Neuronal stem cell (in vitro differentiated cells): ENCODE results near the gene QDPR.
A peak's percentile ranks its signal among the peaks of the same experiment; 100 is the strongest.

Source experiments
- DNase-seq: peaks from one replicate; pipeline ENCODE4 v3.0.0-alpha.2; 2013; ENCODE audit warnings: low spot score
- H2AFZ ChIP-seq: one replicate; pipeline ENCODE4 v1.6.1; 2013; ENCODE audit warnings: mild to moderate bottlenecking, low read length, inconsistent platforms
- H2AK5ac ChIP-seq: 2 replicates; pipeline ENCODE4 v1.6.1; 2013; ENCODE audit warnings: low read depth, mild to moderate bottlenecking, inconsistent platforms, low read length, moderate library complexity, mixed read lengths
- H2BK120ac ChIP-seq: 2 replicates; pipeline ENCODE4 v1.6.1; 2013; ENCODE audit warnings: low read depth, mild to moderate bottlenecking, inconsistent platforms, low read length, moderate library complexity, mixed read lengths
- H2BK12ac ChIP-seq: one replicate; pipeline ENCODE4 v1.6.1; 2013; ENCODE audit warnings: low read length, inconsistent platforms
- H2BK15ac ChIP-seq: 2 replicates; pipeline ENCODE4 v1.6.1; 2013; ENCODE audit warnings: mild to moderate bottlenecking, low read length, inconsistent platforms, mixed read lengths
- H2BK5ac ChIP-seq: one replicate; pipeline ENCODE4 v1.6.1; 2013; ENCODE audit warnings: inconsistent platforms, mild to moderate bottlenecking, low read length, moderate library complexity
- H3K14ac ChIP-seq: one replicate; pipeline ENCODE4 v1.6.1; 2013; ENCODE audit warnings: low read length, inconsistent platforms
- H3K18ac ChIP-seq: 2 replicates; pipeline ENCODE4 v1.6.1; 2013; ENCODE audit warnings: low read length, inconsistent platforms
- H3K23ac ChIP-seq: 2 replicates; pipeline ENCODE4 v1.6.1; 2013; ENCODE audit warnings: low read depth, mild to moderate bottlenecking, mixed read lengths, low read length, inconsistent platforms; ENCODE audit not compliant: poor library complexity
- H3K27ac ChIP-seq: replicated peaks from 3 replicates; pipeline ENCODE4 v1.5.1; 2013; ENCODE audit warnings: low read length, inconsistent platforms
- H3K27me3 ChIP-seq, 3 experiments: 2 replicates each; pipeline ENCODE4 v1.6.1; 2013; ENCODE audit warnings: low read length in 3 of 3, mild to moderate bottlenecking in 2 of 3, inconsistent platforms in 1 of 3, low read depth in 1 of 3, mixed read lengths in 1 of 3, moderate library complexity in 1 of 3; ENCODE audit not compliant: control insufficient read depth in 3 of 3, insufficient read depth in 3 of 3
- H3K36me3 ChIP-seq, 2 donors: replicated peaks in 1 of 2; 2 replicates each; pipeline ENCODE4 v1.6.1; 2013; ENCODE audit warnings: low read length in 2 of 2; ENCODE audit not compliant: control insufficient read depth in 2 of 2, insufficient read depth in 2 of 2
- H3K4ac ChIP-seq: 2 replicates; pipeline ENCODE4 v1.6.1; 2013; ENCODE audit warnings: inconsistent platforms, mild to moderate bottlenecking, low read length, moderate library complexity
- H3K4me1 ChIP-seq, 2 donors: 1 replicate in 1 of 2; 2 replicates in 1 of 2; pipeline ENCODE4 v1.6.1; 2013; ENCODE audit warnings: low read length in 2 of 2, low read depth in 1 of 2; ENCODE audit not compliant: control insufficient read depth in 2 of 2, insufficient read depth in 1 of 2
- H3K4me2 ChIP-seq: one replicate; pipeline ENCODE4 v1.6.1; 2013; ENCODE audit warnings: mild to moderate bottlenecking, low read length, inconsistent platforms; ENCODE audit not compliant: insufficient read depth, poor library complexity, severe bottlenecking
- H3K4me3 ChIP-seq, 2 donors: 2 replicates each; pipeline ENCODE4 v1.5.1; 2013; ENCODE audit warnings: low read length in 2 of 2, mild to moderate bottlenecking in 2 of 2, inconsistent platforms in 1 of 2, moderate library complexity in 1 of 2
- H3K79me1 ChIP-seq: one replicate; pipeline ENCODE4 v1.6.1; 2013; ENCODE audit warnings: low read depth, mild to moderate bottlenecking, inconsistent platforms, low read length, moderate library complexity
- H3K9ac ChIP-seq: one replicate; pipeline ENCODE4 v1.6.1; 2013; ENCODE audit warnings: mild to moderate bottlenecking, low read depth, low read length, inconsistent platforms; ENCODE audit not compliant: poor library complexity
- H3K9me3 ChIP-seq, 2 donors: replicated peaks in 1 of 2; 2 replicates each; pipeline versions ENCODE3 to v1.6.1; 2013; ENCODE audit warnings: low read length in 2 of 2, mild to moderate bottlenecking in 2 of 2, inconsistent platforms in 1 of 2, low read depth in 1 of 2, mixed read lengths in 1 of 2, moderate library complexity in 1 of 2; ENCODE audit not compliant: control insufficient read depth in 2 of 2, insufficient read depth in 1 of 2
- H4K8ac ChIP-seq: one replicate; pipeline ENCODE4 v1.6.1; 2013; ENCODE audit warnings: low read depth, mild to moderate bottlenecking, inconsistent platforms, low read length, moderate library complexity
- H4K91ac ChIP-seq: one replicate; pipeline ENCODE4 v1.6.1; 2013; ENCODE audit warnings: low read length, low read depth, mild to moderate bottlenecking, inconsistent platforms; ENCODE audit not compliant: poor library complexity
- WGBS, 2 donors: extraction: QIAGEN DNeasy Blood & Tissue Kit; methylation state at CpG; one replicate each; pipeline ENCODE4 v1.1.7; 2013; ENCODE audit warnings: missing lambda C conversion rate in 2 of 2, mixed read lengths in 1 of 2; ENCODE audit not compliant: insufficient read length in 2 of 2, insufficient replicate concordance in 1 of 2; ENCODE audit errors: extremely low coverage in 2 of 2; 5-methylcytosine and 5-hydroxymethylcytosine counted together

Gene QDPR

GRCh38 chr4:17468619-17469221, 43.2 kb downstream of the QDPR start:
- WGBS, 2 donors = no CpG with 5 or more reads among the region's 9 CpGs
- peak; percentile 47 for DNase-seq

DNA sequence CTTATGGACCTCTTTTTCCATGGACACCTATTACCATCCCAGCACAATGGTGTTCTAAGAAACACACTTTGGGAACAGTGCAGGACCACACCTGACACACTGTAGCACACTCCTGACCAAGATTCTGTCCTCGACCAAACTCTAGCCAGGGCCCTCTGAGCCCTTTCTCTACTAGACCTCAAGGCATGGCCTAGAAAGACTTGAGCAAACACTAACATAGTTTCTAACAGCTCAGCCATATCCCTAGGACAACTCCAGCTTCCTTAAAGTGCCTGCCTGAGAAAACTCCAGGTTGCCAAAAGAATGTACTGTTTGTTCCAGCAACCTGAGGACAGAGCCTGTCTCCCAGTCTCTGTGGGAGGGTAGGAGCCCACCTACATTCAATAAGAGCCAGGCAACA, 48.3 kb downstream of the QDPR start:
- no peak overlapping the region for H3K4me2 ChIP-seq
- no peak overlapping the region for H3K23ac ChIP-seq
- H3K79me1 ChIP-seq = no peaks in the 10 kb centered on the region
- H2BK120ac ChIP-seq = no peak overlapping the region
- no peaks in the 10 kb centered on the region for H3K36me3 ChIP-seq
- H3K4ac ChIP-seq = no peak overlapping the region
- no peak overlapping the region for H3K9ac ChIP-seq
- DNase-seq = no peak
- no peak overlapping the region for H4K91ac ChIP-seq
- H2BK12ac ChIP-seq = no peak overlapping the region
- H3K4me1 ChIP-seq = peaks cover 0 to 1% of the 10 kb centered on the region in 2 donors
- no peak overlapping the region for H2BK5ac ChIP-seq
- no peak overlapping the region for H3K27ac ChIP-seq
- H3K18ac ChIP-seq = no peak overlapping the region
- H2BK15ac ChIP-seq = no peak overlapping the region
- no CpG with 5 or more reads among the region's 1 CpG for WGBS, 2 donors
- no peak overlapping the region for H4K8ac ChIP-seq
- no peak overlapping the region for H3K4me3 ChIP-seq
- no peak overlapping the region for H2AFZ ChIP-seq
- H3K14ac ChIP-seq = no peak overlapping the region
- H3K9me3 ChIP-seq = no peaks in the 10 kb centered on the region
- H2AK5ac ChIP-seq = peak overlapping the region; percentile 46
- no peaks in the 10 kb centered on the region for H3K27me3 ChIP-seq

More at GRCh38 chr4:17468619-17469221, 43.2 kb downstream of the QDPR start:
- no peak overlapping the region for H2BK120ac ChIP-seq
- no peak overlapping the region for H3K4me2 ChIP-seq
- H3K4me3 ChIP-seq = no peak overlapping the region
- H2BK12ac ChIP-seq = no peak overlapping the region
- H2AFZ ChIP-seq = peak overlapping the region; percentile 54
- no peaks in the 10 kb centered on the region for H3K79me1 ChIP-seq
- H3K9ac ChIP-seq = no peak overlapping the region
- H3K36me3 ChIP-seq = no peaks in the 10 kb centered on the region
- no peak overlapping the region for H4K8ac ChIP-seq
- no peaks in the 10 kb centered on the region for H3K27me3 ChIP-seq
- H3K14ac ChIP-seq = no peak overlapping the region
- H3K18ac ChIP-seq = no peak overlapping the region
- peaks cover 0 to 1% of the 10 kb centered on the region in 2 donors for H3K4me1 ChIP-seq
- H3K9me3 ChIP-seq = no peaks in the 10 kb centered on the region
- no peak overlapping the region for H3K4ac ChIP-seq
- no peak overlapping the region for H2BK5ac ChIP-seq
- no peak overlapping the region for H3K27ac ChIP-seq
- no peak overlapping the region for H3K23ac ChIP-seq
- H2BK15ac ChIP-seq = no peak overlapping the region
- no peak overlapping the region for H4K91ac ChIP-seq
- H2AK5ac ChIP-seq = no peak overlapping the region

DNA sequence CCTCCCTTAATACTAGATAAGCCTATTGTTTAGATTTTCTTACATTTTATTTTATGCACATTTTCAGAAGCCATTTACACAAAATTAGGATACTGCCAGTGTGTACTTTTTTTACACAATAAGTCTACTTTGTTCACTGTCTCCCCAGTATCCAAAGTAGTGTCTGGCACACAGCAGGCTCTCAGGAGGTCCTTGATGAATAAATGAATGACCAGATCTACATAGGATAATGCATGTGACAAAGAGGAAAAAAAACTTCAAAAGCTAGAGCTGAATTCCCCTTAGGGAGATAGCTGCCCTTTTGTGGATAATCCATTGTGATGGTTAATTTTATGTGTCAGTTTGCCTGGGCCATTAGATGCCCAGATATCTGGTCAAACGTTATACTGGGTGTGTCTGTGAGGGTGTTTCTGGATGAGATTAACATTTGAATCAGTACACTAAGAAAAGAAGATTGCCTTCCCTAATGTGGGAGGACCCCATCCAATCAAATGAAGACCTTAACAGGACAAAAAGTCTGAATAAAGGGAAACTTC, 61.6 kb downstream of the QDPR start:
- Histone ChIP-seq H3K36me3 (no peaks in the 10 kb centered on the region), H3K4me2 (no peak overlapping the region), H3K4me3 (no peak overlapping the region), H2BK12ac (no peak overlapping the region), H3K9me3 (no peaks in the 10 kb centered on the region), H3K23ac (no peak overlapping the region), H2AFZ (no peak overlapping the region), H2BK5ac (no peak overlapping the region), H2BK120ac (no peak overlapping the region), H2AK5ac (no peak overlapping the region), H4K91ac (no peak overlapping the region), H3K4me1 (no peaks in the 10 kb centered on the region), H3K4ac (no peak overlapping the region), H3K79me1 (no peaks in the 10 kb centered on the region), H4K8ac (no peak overlapping the region), H3K9ac (no peak overlapping the region), H2BK15ac (no peak overlapping the region), H3K18ac (no peak overlapping the region), H3K27ac (no peak overlapping the region), H3K27me3 (no peaks in the 10 kb centered on the region), H3K14ac (no peak overlapping the region)
- WGBS, 2 donors = no CpG with 5 or more reads among the region's 1 CpG
- no peak for DNase-seq

DNA sequence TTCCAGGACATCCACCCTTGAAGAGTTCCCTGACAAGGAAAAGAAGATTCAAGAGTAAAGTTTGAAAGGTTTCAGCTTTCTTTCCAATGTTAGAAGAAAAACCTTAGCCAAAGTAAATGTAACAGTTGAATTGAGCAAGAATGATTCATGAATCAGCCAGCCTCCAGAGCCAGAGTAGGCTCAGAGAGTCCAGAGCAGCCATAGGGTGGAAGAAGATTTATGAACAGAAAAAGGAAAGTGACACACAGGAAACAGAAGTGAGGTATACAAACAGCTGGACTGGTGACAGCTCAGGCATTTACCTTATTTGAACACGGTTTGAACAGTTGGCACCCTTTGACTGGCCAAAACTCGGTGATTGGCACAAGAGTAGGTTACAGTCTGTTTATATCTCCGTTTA, 63.2 kb downstream of the QDPR start:
- no peak overlapping the region for H2BK5ac ChIP-seq
- no CpG with 5 or more reads among the region's 3 CpGs for WGBS, 2 donors
- no peaks in the 10 kb centered on the region for H3K9me3 ChIP-seq
- no peaks in the 10 kb centered on the region for H3K27me3 ChIP-seq
- no peak overlapping the region for H2AK5ac ChIP-seq
- H3K27ac ChIP-seq = no peak overlapping the region
- no peak overlapping the region for H3K18ac ChIP-seq
- H4K8ac ChIP-seq = no peak overlapping the region
- no peaks in the 10 kb centered on the region for H3K79me1 ChIP-seq
- H3K23ac ChIP-seq = no peak overlapping the region
- H3K14ac ChIP-seq = no peak overlapping the region
- no peak overlapping the region for H2BK15ac ChIP-seq
- H3K36me3 ChIP-seq = no peaks in the 10 kb centered on the region
- no peak overlapping the region for H3K9ac ChIP-seq
- H3K4me3 ChIP-seq = no peak overlapping the region
- H2AFZ ChIP-seq = no peak overlapping the region
- no peaks in the 10 kb centered on the region for H3K4me1 ChIP-seq
- H4K91ac ChIP-seq = no peak overlapping the region
- H2BK12ac ChIP-seq = no peak overlapping the region
- no peak overlapping the region for H2BK120ac ChIP-seq
- no peak overlapping the region for H3K4me2 ChIP-seq
- no peak overlapping the region for H3K4ac ChIP-seq
- DNase-seq = no peak
